ENCODE data around the gene HPCA.

DNA sequence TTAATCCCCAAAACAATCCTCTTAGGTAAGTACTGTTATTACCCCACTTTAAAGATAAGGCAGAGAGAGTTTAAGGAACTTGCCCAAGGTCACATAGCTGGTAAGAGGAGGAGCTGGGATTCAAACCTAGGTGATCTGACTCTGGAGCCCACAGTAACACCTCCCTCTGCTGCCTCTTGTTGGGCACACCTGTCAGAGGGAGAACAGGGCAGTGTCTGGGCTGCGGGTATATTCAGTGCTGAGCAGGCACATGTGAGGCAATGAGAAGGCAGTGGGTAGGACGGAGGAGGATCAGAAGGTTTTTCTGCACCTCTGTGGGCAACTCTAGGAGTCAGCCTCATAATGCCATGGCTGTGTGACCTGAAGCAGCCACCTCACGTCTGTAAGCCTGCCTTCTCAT is 1.8 kb downstream of the HPCA start:
- no peak for TF ChIP-seq POLR2A (IDR thresholded peaks at IDR 0.05)
- TF ChIP-seq, protein P1, sequence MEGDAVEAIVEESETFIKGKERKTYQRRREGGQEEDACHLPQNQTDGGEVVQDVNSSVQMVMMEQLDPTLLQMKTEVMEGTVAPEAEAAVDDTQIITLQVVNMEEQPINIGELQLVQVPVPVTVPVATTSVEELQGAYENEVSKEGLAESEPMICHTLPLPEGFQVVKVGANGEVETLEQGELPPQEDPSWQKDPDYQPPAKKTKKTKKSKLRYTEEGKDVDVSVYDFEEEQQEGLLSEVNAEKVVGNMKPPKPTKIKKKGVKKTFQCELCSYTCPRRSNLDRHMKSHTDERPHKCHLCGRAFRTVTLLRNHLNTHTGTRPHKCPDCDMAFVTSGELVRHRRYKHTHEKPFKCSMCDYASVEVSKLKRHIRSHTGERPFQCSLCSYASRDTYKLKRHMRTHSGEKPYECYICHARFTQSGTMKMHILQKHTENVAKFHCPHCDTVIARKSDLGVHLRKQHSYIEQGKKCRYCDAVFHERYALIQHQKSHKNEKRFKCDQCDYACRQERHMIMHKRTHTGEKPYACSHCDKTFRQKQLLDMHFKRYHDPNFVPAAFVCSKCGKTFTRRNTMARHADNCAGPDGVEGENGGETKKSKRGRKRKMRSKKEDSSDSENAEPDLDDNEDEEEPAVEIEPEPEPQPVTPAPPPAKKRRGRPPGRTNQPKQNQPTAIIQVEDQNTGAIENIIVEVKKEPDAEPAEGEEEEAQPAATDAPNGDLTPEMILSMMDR (IDR thresholded peaks at IDR 0.05) = no peak
